Measurements from ENCODE around the gene LNPK. TPM values are rescaled to one million over a fixed set of nuclear protein-coding genes. Genes with fewer than 3 reads are reported as not detected.
A peak's percentile ranks its signal among the peaks of the same experiment; 100 is the strongest.

The LNPK gene
- total RNA-seq (2013) = 13.7 TPM
- polyA plus RNA-seq = 10 to 100 TPM in 2 of 3 donors, 1 to 10 TPM in 1; 8.1 to 15.3 (median 11.7) TPM
- 3.5 and 7.0 TPM in 2 replicates for polyA minus RNA-seq
- 8.0 to 41.9 (median 32.9) reads per million in 11 experiments for total RNA-seq

- peaks cover 13 to 15% of the 10 kb centered on the region in 2 donors for H3K4me1 ChIP-seq (ENCODE audit: control insufficient read depth in 1 of 2, insufficient read depth in 2 of 2, low read length in 2 of 2)
- H3K27me3 ChIP-seq (ENCODE audit: control insufficient read depth in 2 of 2, insufficient read depth in 2 of 2, low read length in 2 of 2) = peaks cover 0 to 7% of the 10 kb centered on the region in 2 donors
- H3K4me1 Mint-ChIP-seq = peaks cover 14% of the 10 kb centered on the region
- intact Hi-C loops (cut with micrococcal nuclease) = no loop called here
- peak within 1 kb of the TSS; percentile 99 for H3K4me2 ChIP-seq (replicated peaks; ENCODE audit: extremely low read depth, low read length, poor library complexity, severe bottlenecking)
- H2AFZ ChIP-seq (ENCODE audit: insufficient read depth, low read depth, low read length, poor library complexity, severe bottlenecking) = peak within 1 kb of the TSS; percentile 98
- H4K20me1 ChIP-seq (ENCODE audit: insufficient read depth, low read length) = no peaks in the 10 kb centered on the region
- H3K27ac Mint-ChIP-seq = peak within 1 kb of the TSS; percentile 87 to 98 (median 92)
- no peaks in the 10 kb centered on the region for H3K36me3 ChIP-seq (replicated peaks in 1 of 2; ENCODE audit: control insufficient read depth in 1 of 2, insufficient read depth in 2 of 2, low read length in 2 of 2)
- no peaks in the 10 kb centered on the region for H3K9me3 ChIP-seq (replicated peaks in 1 of 2; ENCODE audit: control insufficient read depth in 1 of 2, insufficient read depth in 1 of 2, low read length in 2 of 2)
- peaks cover 0 to 7% (median 0%) of the 10 kb centered on the region in 7 donors for H3K9me3 Mint-ChIP-seq
- H3K79me2 ChIP-seq (ENCODE audit: insufficient read depth, low read length) = peaks cover 25% of the 10 kb centered on the region
- under 1% methylated on average over 48 of the region's 57 CpGs for WGBS (ENCODE audit: insufficient coverage)
- H3K27me3 Mint-ChIP-seq (ENCODE audit: low read depth in 3 of 3) = peaks cover 5 to 8% (median 7%) of the 10 kb centered on the region in 3 donors
- peak within 1 kb of the TSS; percentile 84 to 91 (median 86) for H3K4me3 ChIP-seq (replicated peaks in 1 of 3; ENCODE audit: low read depth in 2 of 3, low read length in 3 of 3)
- H3K9ac ChIP-seq (ENCODE audit: insufficient read depth, low read length, poor library complexity, severe bottlenecking) = peak within 1 kb of the TSS; percentile 83
- peaks cover 0 to 2% of the 10 kb centered on the region in 2 donors for H3K36me3 Mint-ChIP-seq
- H3K27ac ChIP-seq (ENCODE audit: low read depth in 1 of 2, low read length in 2 of 2) = peak within 1 kb of the TSS; percentile 78 to 91
- TF ChIP-seq CTCF (IDR thresholded peaks at IDR 0.05) = no peak
- peak within 1 kb of the TSS; percentile 89 to 98 for H3K4me3 Mint-ChIP-seq
- peak; percentile 77 to 82 (median 80) for DNase-seq
Observed at GRCh38 chr2:176001916-176002687, at the start of gene LNPK. TSS of gene LNPK (minus strand) at chr2:176002267. CDS start at chr2:175995584, 6,683 bp downstream.

GRCh38 chr2:176039375-176039774 lies 37.3 kb upstream of the LNPK start:
- Histone ChIP-seq H3K4me3 (replicated peaks in 1 of 3; ENCODE audit: low read depth in 2 of 3, low read length in 3 of 3) (no peak overlapping the region), H4K20me1 (ENCODE audit: insufficient read depth, low read length) (no peaks in the 10 kb centered on the region), H2AFZ (ENCODE audit: insufficient read depth, low read depth, low read length, poor library complexity, severe bottlenecking) (no peak overlapping the region), H3K36me3 (replicated peaks in 1 of 2; ENCODE audit: control insufficient read depth in 1 of 2, insufficient read depth in 2 of 2, low read length in 2 of 2) (no peaks in the 10 kb centered on the region), H3K4me1 (ENCODE audit: control insufficient read depth in 1 of 2, insufficient read depth in 2 of 2, low read length in 2 of 2) (no peaks in the 10 kb centered on the region), H3K79me2 (ENCODE audit: insufficient read depth, low read length) (no peaks in the 10 kb centered on the region), H3K9ac (ENCODE audit: insufficient read depth, low read length, poor library complexity, severe bottlenecking) (no peak overlapping the region), H3K4me2 (replicated peaks; ENCODE audit: extremely low read depth, low read length, poor library complexity, severe bottlenecking) (no peak overlapping the region), H3K27ac (ENCODE audit: low read depth in 1 of 2, low read length in 2 of 2) (no peak overlapping the region), H3K27me3 (ENCODE audit: control insufficient read depth in 2 of 2, insufficient read depth in 2 of 2, low read length in 2 of 2) (peaks cover 11 to 12% of the 10 kb centered on the region in 2 donors), H3K9me3 (replicated peaks in 1 of 2; ENCODE audit: control insufficient read depth in 1 of 2, insufficient read depth in 1 of 2, low read length in 2 of 2) (no peaks in the 10 kb centered on the region)
- Mint-ChIP-seq H3K4me1 (peaks cover 4% of the 10 kb centered on the region), H3K9me3 (peaks cover 0 to 10% (median 4%) of the 10 kb centered on the region in 7 donors), H3K4me3 (peak overlapping the region in 1 of 2 donors; percentile 17), H3K36me3 (no peaks in the 10 kb centered on the region), H3K27ac (no peak overlapping the region), H3K27me3 (ENCODE audit: low read depth in 3 of 3) (peaks cover 7 to 12% (median 12%) of the 10 kb centered on the region in 3 donors)
- TF ChIP-seq CTCF (IDR thresholded peaks at IDR 0.05) = no peak
- 28% methylated on average over 3 of the region's 3 CpGs for WGBS (ENCODE audit: insufficient coverage)
- intact Hi-C loops (cut with micrococcal nuclease) = no loop called here
- DNase-seq = peak; percentile 5 to 10 (median 6)

Data from CD14-positive monocyte (primary cell).